ENCODE measurements around the gene PLEKHA8. TPM values are rescaled to one million over a fixed set of nuclear protein-coding genes. Genes with fewer than 3 reads are reported as not detected.

PLEKHA8 gene
- total RNA-seq, 1 donor from 2014 or later = 43.8 TPM

- Mint-ChIP-seq H3K4me1 (ENCODE audit: unreplicated experiment) (no peaks in the 10 kb centered on the region), H3K27me3 (ENCODE audit: unreplicated experiment) (no peaks in the 10 kb centered on the region), H3K27ac (ENCODE audit: unreplicated experiment) (no peak overlapping the region), H3K9me3 (ENCODE audit: unreplicated experiment) (peaks cover 3% of the 10 kb centered on the region), H3K36me3 (ENCODE audit: low read depth, unreplicated experiment) (peaks cover 16% of the 10 kb centered on the region), H3K4me3 (ENCODE audit: unreplicated experiment) (no peak overlapping the region)
- DNase-seq (ENCODE audit: low spot score) = no peak
- TF ChIP-seq CTCF (IDR thresholded peaks at IDR 0.05; ENCODE audit: unreplicated experiment) = no peak
Measured at GRCh38 chr7:30113144-30113543, 84.9 kb downstream of the PLEKHA8 start.

DNA sequence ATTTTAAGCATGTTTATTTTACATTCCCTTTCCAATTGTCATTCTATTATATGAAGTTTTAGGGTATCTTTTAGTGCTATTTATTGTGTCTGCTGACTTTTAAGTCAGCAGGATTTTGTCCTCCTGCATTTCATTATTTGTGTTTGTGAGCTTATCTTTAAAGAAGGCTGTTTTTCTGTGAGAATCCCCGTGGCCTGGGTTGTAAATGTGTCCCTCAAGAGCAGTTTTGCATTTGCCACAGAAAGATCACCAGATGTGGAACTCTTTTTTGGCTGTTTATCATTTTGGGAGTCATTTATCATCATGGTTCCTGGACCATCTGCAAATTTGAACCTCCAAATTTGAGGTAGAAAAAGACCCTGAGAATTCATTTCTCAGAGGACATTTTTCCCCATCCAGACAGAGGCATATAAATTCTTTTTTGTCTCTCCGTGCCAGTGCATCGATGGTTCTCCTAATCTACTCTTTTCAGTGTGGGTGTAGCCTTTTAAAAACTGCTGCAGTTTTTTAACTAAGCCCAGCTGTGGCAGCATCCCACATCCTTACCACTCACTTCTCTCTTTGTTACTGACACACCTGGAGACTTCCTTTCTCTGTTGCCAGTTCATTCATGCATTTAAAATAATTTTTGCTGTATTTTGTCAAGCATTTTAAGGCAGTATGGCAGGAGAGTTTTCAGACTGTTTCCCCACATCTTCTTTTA, 86.5 kb downstream of the PLEKHA8 start:
- peaks cover 3% of the 10 kb centered on the region for H3K9me3 Mint-ChIP-seq (ENCODE audit: unreplicated experiment)
- H3K4me3 Mint-ChIP-seq (ENCODE audit: unreplicated experiment) = no peak overlapping the region
- H3K27me3 Mint-ChIP-seq (ENCODE audit: unreplicated experiment) = no peaks in the 10 kb centered on the region
- H3K4me1 Mint-ChIP-seq (ENCODE audit: unreplicated experiment) = no peaks in the 10 kb centered on the region
- no peak overlapping the region for H3K27ac Mint-ChIP-seq (ENCODE audit: unreplicated experiment)
- DNase-seq (ENCODE audit: low spot score) = no peak
- TF ChIP-seq CTCF (IDR thresholded peaks at IDR 0.05; ENCODE audit: unreplicated experiment) = no peak
- H3K36me3 Mint-ChIP-seq (ENCODE audit: low read depth, unreplicated experiment) = peaks cover 16% of the 10 kb centered on the region

DNA sequence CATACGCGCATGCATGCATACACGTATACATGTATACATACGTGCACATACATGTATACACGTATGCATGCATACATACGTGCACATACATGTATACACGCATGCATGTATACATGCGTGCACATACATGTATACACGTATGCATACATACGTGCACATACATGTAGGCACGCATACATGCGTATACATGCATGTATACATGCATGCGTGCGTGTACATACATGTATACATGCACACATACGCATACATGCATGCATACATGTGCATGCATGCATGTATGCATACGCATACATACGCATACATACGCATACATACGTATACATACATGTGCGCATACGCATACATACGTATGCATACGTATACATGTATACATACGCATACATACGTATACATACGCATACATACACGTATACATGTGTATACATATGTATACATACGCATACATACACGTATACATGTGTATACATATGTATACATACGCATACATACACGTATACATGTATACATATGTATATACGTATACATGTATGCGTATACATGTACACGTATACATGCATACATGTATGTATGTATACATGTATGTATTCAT, 87.6 kb downstream of the PLEKHA8 start:
- TF ChIP-seq CTCF (IDR thresholded peaks at IDR 0.05; ENCODE audit: unreplicated experiment) = no peak
- no peaks in the 10 kb centered on the region for H3K27me3 Mint-ChIP-seq (ENCODE audit: unreplicated experiment)
- H3K36me3 Mint-ChIP-seq (ENCODE audit: low read depth, unreplicated experiment) = peaks cover 10% of the 10 kb centered on the region
- H3K4me1 Mint-ChIP-seq (ENCODE audit: unreplicated experiment) = no peaks in the 10 kb centered on the region
- H3K27ac Mint-ChIP-seq (ENCODE audit: unreplicated experiment) = no peak overlapping the region
- no peak for DNase-seq (ENCODE audit: low spot score)
- H3K4me3 Mint-ChIP-seq (ENCODE audit: unreplicated experiment) = no peak overlapping the region
- peaks cover 3% of the 10 kb centered on the region for H3K9me3 Mint-ChIP-seq (ENCODE audit: unreplicated experiment)

- TF ChIP-seq CTCF (IDR thresholded peaks at IDR 0.05; ENCODE audit: unreplicated experiment) = no peak
- Mint-ChIP-seq H3K27me3 (ENCODE audit: unreplicated experiment) (no peaks in the 10 kb centered on the region), H3K4me1 (ENCODE audit: unreplicated experiment) (no peaks in the 10 kb centered on the region), H3K27ac (ENCODE audit: unreplicated experiment) (no peak overlapping the region), H3K36me3 (ENCODE audit: low read depth, unreplicated experiment) (peaks cover 10% of the 10 kb centered on the region), H3K4me3 (ENCODE audit: unreplicated experiment) (no peak overlapping the region), H3K9me3 (ENCODE audit: unreplicated experiment) (peaks cover 3% of the 10 kb centered on the region)
- DNase-seq (ENCODE audit: low spot score) = no peak
Measured at GRCh38 chr7:30116771-30117170, 88.6 kb downstream of the PLEKHA8 start.

- H3K36me3 Mint-ChIP-seq (ENCODE audit: low read depth, unreplicated experiment) = peaks cover 9% of the 10 kb centered on the region
- H3K27me3 Mint-ChIP-seq (ENCODE audit: unreplicated experiment) = no peaks in the 10 kb centered on the region
- no peak for DNase-seq (ENCODE audit: low spot score)
- H3K4me1 Mint-ChIP-seq (ENCODE audit: unreplicated experiment) = peaks cover 5% of the 10 kb centered on the region
- no peak for TF ChIP-seq CTCF (IDR thresholded peaks at IDR 0.05; ENCODE audit: unreplicated experiment)
- H3K4me3 Mint-ChIP-seq (ENCODE audit: unreplicated experiment) = no peak overlapping the region
- no peaks in the 10 kb centered on the region for H3K9me3 Mint-ChIP-seq (ENCODE audit: unreplicated experiment)
- no peak overlapping the region for H3K27ac Mint-ChIP-seq (ENCODE audit: unreplicated experiment)
Measured at GRCh38 chr7:30117896-30118295, 89.7 kb downstream of the PLEKHA8 start.
